CD4-positive, alpha-beta T cell treated with Interferon alpha-2 for 1 hour (primary cell): ENCODE results near the gene PCBP4.

Source experiments
- DNase-seq, 2 donors: peaks; one replicate each; pipeline ENCODE4 v3.0.0-alpha.2; 2020 to 2022

Gene PCBP4

GRCh38 chr3:51967384-51968169 is at the start of gene PCBP4:
Gene PCBP4 (minus strand): TSS chr3:51967454. CDS start chr3:51961240, 6,214 bp downstream.
- DNase-seq: peak in 1 of 2 donors; percentile 54

- no peak for DNase-seq
Measured at GRCh38 chr3:52015438-52016228, 48.4 kb upstream of the PCBP4 start.

- no peak for DNase-seq
Measured at GRCh38 chr3:52014613-52015012, 47.4 kb upstream of the PCBP4 start.

GRCh38 chr3:52013802-52014598 is 46.7 kb upstream of the PCBP4 start:
- no peak for DNase-seq

GRCh38 chr3:52012699-52013098 is 45.4 kb upstream of the PCBP4 start:
- DNase-seq: no peak

GRCh38 chr3:52010431-52010830 is 43.2 kb upstream of the PCBP4 start:
- DNase-seq: no peak

GRCh38 chr3:52007291-52007690 is 40.0 kb upstream of the PCBP4 start:
- no peak for DNase-seq

GRCh38 chr3:52006820-52007133 is 39.5 kb upstream of the PCBP4 start:
- no peak for DNase-seq

GRCh38 chr3:52006017-52006819 is 39.0 kb upstream of the PCBP4 start:
- no peak for DNase-seq

GRCh38 chr3:52005571-52005986 is 38.3 kb upstream of the PCBP4 start:
- DNase-seq: no peak

- DNase-seq: no peak
Measured at GRCh38 chr3:52004906-52005395, 37.7 kb upstream of the PCBP4 start.

GRCh38 chr3:52004163-52004787 is 37.0 kb upstream of the PCBP4 start:
- no peak for DNase-seq

- no peak for DNase-seq
Measured at GRCh38 chr3:52002748-52003147, 35.5 kb upstream of the PCBP4 start.

- peak; percentile 85 to 90 for DNase-seq
Measured at GRCh38 chr3:52001443-52001974, 34.3 kb upstream of the PCBP4 start.

GRCh38 chr3:51999846-52000245 is 32.6 kb upstream of the PCBP4 start:
- DNase-seq: no peak

- DNase-seq: no peak
Measured at GRCh38 chr3:51998774-51999173, 31.5 kb upstream of the PCBP4 start.

- no peak for DNase-seq
Measured at GRCh38 chr3:51997935-51998596, 30.8 kb upstream of the PCBP4 start.

GRCh38 chr3:51997172-51997571 is 29.9 kb upstream of the PCBP4 start:
- no peak for DNase-seq

GRCh38 chr3:51995346-51996163 is 28.3 kb upstream of the PCBP4 start, which contains the start of gene RPL29:
Gene RPL29 (minus strand): TSS chr3:51995895. CDS start chr3:51995461, 434 bp downstream.
- peak; percentile 93 to 96 for DNase-seq

- DNase-seq: no peak
Measured at GRCh38 chr3:51994530-51994929, 27.3 kb upstream of the PCBP4 start.
